NCI-H2107 treated with DMSO at 0.1 percent for 48 hours (cell line): ENCODE data around the gene CDCP1.
A peak's percentile ranks its signal among the peaks of the same experiment; 100 is the strongest.
"Not testable (repeated sequence)": the region's sequence is repeated elsewhere in the genome, so short reads cannot be mapped to it uniquely, and the experiment has no call there.

Experiments used
- DNase-seq: peaks from one replicate; lab custom pipeline; 2025; ENCODE audit not compliant: unreplicated experiment; lab: John Stamatoyannopoulos, UW

Gene CDCP1

DNA sequence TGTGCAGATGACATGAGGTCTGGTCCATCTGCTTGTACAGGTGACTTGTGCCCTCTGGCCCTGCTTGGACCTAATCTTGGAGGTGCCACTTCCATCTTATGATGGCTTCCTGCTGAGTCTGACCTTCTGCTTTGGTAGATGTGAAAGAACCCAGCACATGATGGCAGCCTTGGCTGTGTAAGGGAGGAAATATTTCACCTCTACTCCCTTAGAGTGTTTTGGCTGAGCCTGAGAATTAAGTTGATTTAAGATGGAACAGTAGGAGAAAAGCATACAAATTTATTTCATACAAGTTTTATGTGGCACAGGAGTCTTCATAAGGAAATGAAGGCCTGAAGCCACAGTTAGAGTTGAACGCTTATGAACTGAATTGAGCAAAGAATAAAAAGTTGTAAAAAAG lies 27.6 kb upstream of the CDCP1 start:
- no peak for DNase-seq

DNA sequence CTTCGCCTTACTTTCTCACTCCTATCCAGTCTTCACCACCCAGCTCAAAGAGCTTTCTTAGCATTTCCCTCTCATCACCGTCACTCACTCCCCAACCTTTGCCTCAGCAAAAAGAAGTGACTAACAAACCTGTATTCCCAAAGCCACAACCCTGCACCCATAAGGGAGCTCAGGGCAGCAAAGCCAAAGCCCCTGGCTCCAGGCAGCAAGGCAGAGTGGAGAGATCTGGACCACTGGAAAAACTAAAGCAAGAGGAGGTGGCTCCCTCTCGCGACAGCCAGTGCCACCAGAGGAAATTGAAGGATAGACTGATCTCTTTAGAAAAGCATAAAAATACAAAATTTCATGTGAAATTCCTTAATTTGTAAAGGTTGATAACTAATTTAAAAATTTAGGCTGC lies 25.1 kb upstream of the CDCP1 start:
- DNase-seq, result no peak

DNA sequence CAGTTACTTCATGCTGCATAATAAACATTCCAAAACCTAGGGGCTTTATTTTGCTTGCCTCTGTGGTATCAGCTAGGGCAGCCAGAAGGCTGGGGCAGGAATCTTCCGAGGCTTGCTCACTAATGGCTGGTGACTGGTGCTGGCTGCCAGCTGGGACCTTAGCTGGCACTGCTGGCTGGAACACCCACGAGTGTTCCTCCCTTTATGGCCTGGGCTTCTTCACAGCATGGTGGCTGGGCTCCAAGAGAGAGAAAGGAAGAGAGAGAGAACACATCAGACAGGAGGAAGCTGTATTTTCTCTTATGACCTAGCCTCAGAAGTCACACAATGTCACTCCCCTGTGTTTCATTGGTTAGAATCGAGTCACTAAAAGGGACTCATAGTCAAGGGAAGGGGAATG lies 23.9 kb upstream of the CDCP1 start:
- DNase-seq, result no peak

GRCh38 chr3:45169125-45169904 lies 23.1 kb upstream of the CDCP1 start:
- DNase-seq, result no peak

- no peak for DNase-seq
These were observed 22.3 kb upstream of the CDCP1 start for GRCh38 chr3:45168451-45168850.

GRCh38 chr3:45167011-45167911 lies 21.1 kb upstream of the CDCP1 start:
- peak; percentile 23 for DNase-seq

DNA sequence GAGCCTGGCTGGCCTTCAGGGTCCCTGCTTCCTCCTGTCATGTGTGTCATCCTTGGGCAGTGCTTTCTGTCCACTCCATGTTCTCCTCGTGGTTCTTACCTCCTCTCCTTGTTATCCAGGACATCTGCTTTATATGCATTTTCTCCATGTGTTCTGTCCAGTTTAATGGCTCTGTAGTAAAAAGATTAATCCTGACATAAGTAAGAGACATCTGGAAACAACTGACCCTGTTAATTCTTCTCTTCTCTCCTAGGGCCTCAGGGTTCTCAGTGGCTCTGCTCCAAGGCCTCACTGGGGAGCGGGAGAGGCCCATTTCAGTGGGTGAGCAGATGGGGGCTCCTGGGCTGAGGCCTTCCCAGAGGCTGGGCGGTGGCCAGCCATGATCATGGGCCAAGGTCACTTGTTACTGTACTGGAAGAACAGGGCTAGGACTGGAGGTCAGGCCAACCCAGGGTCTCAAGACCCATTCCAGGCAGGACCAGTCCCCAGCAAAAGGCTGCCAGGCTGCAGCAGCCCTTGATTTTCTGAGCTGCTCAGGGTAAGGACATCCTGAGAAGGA lies 20.2 kb upstream of the CDCP1 start:
- no peak for DNase-seq

DNA sequence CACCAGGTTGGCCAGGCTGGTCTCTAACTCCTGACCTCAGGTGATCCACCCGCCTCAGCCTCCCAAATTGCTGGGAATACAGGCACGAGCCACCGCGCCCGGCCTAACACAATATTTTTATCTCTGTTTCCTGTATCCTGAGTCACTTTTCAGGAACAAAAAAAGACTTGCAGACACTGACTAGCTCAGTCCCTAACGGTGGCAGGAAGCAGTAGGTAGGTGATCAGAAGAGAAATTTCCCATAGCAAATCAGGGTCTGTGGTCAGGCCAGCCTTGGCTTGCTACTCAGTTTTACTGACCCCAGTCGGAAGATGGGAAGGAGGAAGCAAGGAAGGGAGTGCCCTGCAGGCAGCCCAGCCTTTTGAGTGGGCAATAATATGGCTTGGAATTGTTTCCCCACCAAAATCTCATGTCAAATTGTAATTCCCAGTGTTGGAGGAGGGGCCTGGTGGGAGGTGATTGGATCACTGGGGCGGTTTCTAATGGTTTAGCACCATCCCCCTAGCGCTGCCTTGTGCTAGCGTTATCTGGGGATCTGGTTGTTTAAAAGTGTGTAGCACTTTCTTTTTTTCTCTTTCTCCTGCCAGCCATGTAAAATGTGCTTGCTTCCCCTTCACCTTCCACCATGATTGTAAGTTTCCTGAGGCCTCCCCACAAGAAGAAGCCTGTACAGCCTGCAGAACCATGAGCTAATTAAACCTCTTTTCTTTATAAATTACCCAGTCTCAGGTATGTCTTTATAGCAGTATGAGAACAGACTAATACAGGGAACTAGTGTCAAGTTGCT lies 19.5 kb upstream of the CDCP1 start:
- no peak for DNase-seq

DNA sequence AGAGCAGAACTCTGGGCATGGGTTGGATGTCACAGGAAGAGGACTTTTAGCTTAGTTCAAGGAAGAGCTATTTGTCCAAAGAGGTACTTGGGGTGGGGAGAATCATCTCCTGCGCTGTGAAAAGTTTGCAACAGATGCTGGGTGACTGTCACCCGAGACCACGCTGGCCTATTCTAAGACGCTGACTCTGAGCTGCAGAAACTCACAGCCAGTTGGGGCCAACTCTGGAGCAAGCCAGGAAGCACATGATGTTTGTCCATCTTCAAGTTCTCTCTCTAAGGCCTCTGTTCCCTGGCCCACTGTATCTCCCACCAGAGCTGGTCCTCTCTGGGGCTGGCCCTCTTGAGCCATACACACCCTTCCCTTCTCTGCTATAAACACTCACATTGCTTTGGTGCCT lies 17.9 kb upstream of the CDCP1 start:
- no peak for DNase-seq

DNA sequence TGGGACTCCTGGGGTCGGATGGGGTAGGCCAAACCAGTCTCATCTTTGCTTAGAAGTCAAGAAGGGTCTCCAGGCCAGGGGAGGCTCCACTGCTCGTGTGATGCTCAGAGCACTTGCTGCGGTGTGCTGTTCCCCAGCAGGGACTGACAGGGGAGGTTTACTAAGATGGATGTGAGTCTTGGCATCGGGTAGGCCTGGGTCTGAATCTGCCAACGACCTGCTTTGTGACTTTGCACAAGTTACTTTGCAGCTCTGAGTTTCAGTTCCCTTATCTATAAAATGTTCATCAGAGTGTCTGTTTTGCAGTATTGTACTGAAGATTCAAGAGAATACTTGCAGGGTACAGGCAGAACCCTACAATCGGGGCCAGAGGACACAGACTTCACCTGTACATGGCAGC lies 17.3 kb upstream of the CDCP1 start:
- DNase-seq, result no peak

- no peak for DNase-seq
These were observed 8.5 kb upstream of the CDCP1 start for GRCh38 chr3:45154641-45155147.

- DNase-seq, result no peak
These were observed 7.7 kb upstream of the CDCP1 start for GRCh38 chr3:45153658-45154437.

- DNase-seq, result no peak
These were observed 6.1 kb upstream of the CDCP1 start for GRCh38 chr3:45152307-45152706.

DNA sequence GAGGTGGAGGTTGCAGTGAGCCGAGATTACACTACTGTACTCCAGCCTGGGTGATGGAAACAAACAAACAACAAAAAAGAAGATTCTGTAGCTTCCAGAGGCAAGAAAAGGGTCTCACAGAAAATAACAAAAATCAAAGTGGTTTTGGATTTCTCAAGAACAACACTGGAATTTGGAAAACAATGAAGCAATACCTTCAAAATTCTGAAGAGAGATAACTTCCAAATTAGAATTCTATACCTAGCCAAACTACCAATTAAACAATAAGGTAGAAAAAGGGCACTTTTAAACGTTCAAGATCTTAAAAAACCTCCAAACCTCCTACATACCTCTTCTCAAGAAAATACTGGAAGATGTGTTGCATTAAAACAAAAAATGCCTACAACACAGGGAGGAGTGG lies 4.9 kb upstream of the CDCP1 start:
- DNase-seq, result no peak

- DNase-seq, result no peak
These were observed 2.7 kb upstream of the CDCP1 start for GRCh38 chr3:45148921-45149320.

DNA sequence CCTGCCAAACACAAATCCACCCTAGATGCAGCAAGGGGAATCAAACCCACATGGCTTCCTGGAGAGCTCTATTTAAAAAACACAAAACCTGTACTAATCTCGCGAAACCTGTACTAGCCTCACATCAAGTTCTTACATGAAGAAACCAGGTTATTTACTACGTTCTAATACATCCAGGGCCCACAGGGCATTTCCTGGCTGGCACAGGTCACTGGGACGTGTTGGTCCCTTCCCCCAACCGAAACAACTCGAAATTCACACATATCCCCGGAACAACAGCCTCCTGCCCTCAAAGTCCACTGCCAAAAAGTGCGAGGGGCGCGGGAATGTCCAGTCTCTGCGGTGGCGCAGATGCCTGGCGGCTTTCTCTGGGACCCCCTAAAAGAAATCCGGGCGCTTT lies 955 bp downstream of the CDCP1 start:
- no peak for DNase-seq

GRCh38 chr3:45143673-45144671 lies 2.2 kb downstream of the CDCP1 start:
- DNase-seq, result no peak

GRCh38 chr3:45140770-45141155 lies 5.4 kb downstream of the CDCP1 start:
- not testable (repeated sequence) for DNase-seq
